ENCODE measurements around the gene CITED2. TPM values are rescaled to one million over a fixed set of nuclear protein-coding genes. Genes with fewer than 3 reads are reported as not detected.
A peak's percentile ranks its signal among the peaks of the same experiment; 100 is the strongest.
"Not testable (repeated sequence)": the region's sequence is repeated elsewhere in the genome, so short reads cannot be mapped to it uniquely, and the experiment has no call there.

CITED2 gene
- total RNA-seq, 4 donors from 2014 or later: 103 to 553 (median 336) TPM

DNA sequence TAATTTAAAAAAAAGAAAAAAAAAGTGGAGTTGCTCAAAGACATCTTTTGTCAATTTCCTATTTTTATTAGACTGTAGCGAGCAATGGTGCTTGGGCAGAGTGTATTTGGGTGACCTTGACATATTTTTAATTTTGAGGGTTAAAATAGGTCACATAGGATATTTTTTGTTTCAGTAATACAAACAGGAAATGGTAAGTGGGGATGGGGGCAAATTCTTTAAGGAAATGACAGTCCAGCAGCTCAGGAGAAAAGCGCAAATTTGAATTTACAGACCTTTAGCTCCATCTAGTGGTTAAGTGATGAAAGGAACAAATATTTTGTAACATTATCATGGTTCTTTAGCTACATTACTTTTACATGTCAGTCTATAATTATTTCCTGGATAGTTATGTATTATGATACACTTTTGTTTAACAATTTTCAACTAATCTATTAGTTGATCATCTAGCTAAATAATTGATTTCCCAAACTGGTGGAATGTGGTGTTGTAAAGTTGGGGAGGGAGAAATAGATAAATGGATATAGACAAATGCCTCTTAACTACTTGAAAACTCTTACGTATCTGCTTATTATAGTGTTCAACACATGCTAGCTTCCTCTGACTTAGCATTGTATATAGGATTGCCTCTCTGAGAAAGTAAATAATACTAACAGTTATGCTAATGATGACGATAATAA lies 10.0 kb downstream of the CITED2 start:
- TF ChIP-seq, protein P1, sequence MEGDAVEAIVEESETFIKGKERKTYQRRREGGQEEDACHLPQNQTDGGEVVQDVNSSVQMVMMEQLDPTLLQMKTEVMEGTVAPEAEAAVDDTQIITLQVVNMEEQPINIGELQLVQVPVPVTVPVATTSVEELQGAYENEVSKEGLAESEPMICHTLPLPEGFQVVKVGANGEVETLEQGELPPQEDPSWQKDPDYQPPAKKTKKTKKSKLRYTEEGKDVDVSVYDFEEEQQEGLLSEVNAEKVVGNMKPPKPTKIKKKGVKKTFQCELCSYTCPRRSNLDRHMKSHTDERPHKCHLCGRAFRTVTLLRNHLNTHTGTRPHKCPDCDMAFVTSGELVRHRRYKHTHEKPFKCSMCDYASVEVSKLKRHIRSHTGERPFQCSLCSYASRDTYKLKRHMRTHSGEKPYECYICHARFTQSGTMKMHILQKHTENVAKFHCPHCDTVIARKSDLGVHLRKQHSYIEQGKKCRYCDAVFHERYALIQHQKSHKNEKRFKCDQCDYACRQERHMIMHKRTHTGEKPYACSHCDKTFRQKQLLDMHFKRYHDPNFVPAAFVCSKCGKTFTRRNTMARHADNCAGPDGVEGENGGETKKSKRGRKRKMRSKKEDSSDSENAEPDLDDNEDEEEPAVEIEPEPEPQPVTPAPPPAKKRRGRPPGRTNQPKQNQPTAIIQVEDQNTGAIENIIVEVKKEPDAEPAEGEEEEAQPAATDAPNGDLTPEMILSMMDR (IDR thresholded peaks at IDR 0.05): peak; percentile 59 to 81 (median 74)
- TF ChIP-seq POLR2A (IDR thresholded peaks at IDR 0.05): no peak
- Histone ChIP-seq H3K27ac (no peak overlapping the region), H3K4me1 (peaks cover 0 to 17% (median 3%) of the 10 kb centered on the region in 3 donors), H3K27me3 (no peaks in the 10 kb centered on the region), H3K4me3 (no peak overlapping the region), H3K36me3 (no peaks in the 10 kb centered on the region), H3K9me3 (no peaks in the 10 kb centered on the region)
- 53 to 55% methylated on average over 4 of the region's 4 CpGs for whole genome bisulfite sequencing, 2 donors (ENCODE audit: low coverage in 1 of 2)
- ATAC-seq: peak; percentile 26

DNA sequence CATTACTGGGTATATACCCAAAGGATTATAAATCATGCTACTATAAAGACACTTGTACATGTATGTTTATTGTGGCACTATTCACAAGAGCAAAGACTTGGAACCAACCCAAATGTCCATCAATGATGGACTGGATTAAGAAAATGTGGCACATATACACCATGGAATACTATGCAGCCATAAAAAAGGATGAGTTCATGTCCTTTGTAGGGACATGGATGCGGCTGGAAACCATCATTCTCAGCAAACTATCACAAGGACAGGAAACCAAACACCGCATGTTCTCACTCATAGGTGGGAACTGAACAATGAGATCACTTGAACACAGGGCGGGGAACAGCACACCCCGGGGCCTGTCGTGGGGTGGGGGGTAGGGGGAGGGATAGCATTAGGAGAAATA lies 10.7 kb downstream of the CITED2 start:
- not testable (repeated sequence) for H3K36me3 ChIP-seq, H3K27ac ChIP-seq, H3K4me3 ChIP-seq, ATAC-seq, H3K27me3 ChIP-seq, H3K9me3 ChIP-seq
- 80 to 100% methylated on average over 1 of the region's 5 CpGs for WGBS, 2 donors (ENCODE audit: low coverage in 1 of 2)
- peaks cover 0 to 11% (median 0%) of the 10 kb centered on the region in 3 donors for H3K4me1 ChIP-seq

DNA sequence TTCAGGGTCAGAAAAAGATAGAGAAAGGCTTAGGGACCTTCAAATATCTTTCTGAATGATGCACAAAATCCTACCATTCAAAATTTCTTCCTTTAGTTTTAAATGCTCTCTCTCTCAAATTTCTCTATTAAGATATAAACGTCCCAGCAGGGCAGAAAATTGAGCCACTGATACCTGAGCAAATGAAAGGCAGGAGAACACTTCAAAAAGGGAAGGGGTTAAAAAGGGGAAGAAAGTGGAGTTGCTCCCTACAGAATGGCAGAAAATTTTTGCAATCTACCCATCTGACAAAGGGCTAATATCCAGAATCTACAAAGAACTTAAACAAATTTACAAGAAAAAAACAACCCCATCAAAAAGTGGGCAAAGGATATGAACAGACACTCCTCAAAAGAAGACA lies 11.3 kb downstream of the CITED2 start:
- not testable (repeated sequence) for H3K27ac ChIP-seq, H3K27me3 ChIP-seq, H3K36me3 ChIP-seq, ATAC-seq, H3K4me3 ChIP-seq, H3K9me3 ChIP-seq, H3K4me1 ChIP-seq
- WGBS, 2 donors (ENCODE audit: low coverage in 1 of 2): 57 to 100% methylated on average over 1 of the region's 1 CpG

DNA sequence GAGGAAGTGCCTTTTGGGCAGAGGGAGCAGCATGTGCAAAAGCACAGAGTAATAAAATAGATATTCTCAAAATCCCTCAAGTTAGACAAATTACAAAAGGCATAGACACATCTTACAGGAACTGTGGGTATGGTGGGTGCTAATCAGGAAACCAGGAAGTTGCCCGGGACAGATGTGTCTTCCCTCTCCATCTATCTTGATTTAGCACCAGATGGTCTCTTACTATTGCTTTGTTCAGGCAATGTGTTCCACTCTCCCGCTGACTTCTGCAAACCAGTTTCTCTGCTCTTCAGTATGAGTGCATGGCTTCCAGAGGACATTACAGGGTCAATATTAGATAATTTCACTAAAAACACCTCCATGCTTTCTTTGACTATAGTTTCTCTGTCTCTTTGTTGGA lies 13.2 kb downstream of the CITED2 start:
- no peaks in the 10 kb centered on the region for H3K27me3 ChIP-seq
- H3K27ac ChIP-seq: no peak overlapping the region
- no peak for ATAC-seq
- 54 to 67% methylated on average over 2 of the region's 2 CpGs for WGBS, 2 donors (ENCODE audit: low coverage in 1 of 2)
- H3K4me3 ChIP-seq: no peak overlapping the region
- no peaks in the 10 kb centered on the region for H3K4me1 ChIP-seq
- TF ChIP-seq EP300 (IDR thresholded peaks at IDR 0.05) (no peak), POLR2AphosphoS5 (IDR thresholded peaks at IDR 0.05) (no peak)
- no peaks in the 10 kb centered on the region for H3K36me3 ChIP-seq
- H3K9me3 ChIP-seq: no peaks in the 10 kb centered on the region

DNA sequence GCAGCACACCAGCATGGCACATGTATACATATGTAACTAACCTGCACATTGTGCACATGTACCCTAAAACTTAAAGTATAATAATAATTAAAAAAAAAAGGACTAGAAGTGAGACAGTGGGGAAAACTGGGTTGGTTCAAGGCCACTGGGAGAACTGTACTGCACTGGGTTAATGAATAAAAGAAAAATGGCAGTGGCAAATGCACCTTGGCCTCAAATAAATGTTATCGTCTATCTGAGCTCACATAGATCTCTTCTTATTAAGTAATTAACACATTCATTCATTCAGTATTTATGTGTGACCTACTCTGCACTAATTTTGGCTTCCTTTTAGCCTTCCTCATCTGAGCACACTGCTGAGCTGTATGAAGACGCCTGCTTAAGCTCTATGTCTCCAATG lies 17.5 kb downstream of the CITED2 start:
- H3K27ac ChIP-seq: no peak overlapping the region
- TF ChIP-seq, protein P1 (IDR thresholded peaks at IDR 0.05): no peak
- no peak for TF ChIP-seq EP300 (IDR thresholded peaks at IDR 0.05)
- no peak for TF ChIP-seq POLR2A (IDR thresholded peaks at IDR 0.05)
- TF ChIP-seq POLR2AphosphoS5 (IDR thresholded peaks at IDR 0.05): no peak
- H3K36me3 ChIP-seq: no peaks in the 10 kb centered on the region
- WGBS, 2 donors (ENCODE audit: low coverage in 1 of 2): 79 to 97% methylated on average over 2 of the region's 2 CpGs
- H3K9me3 ChIP-seq: no peaks in the 10 kb centered on the region
- no peaks in the 10 kb centered on the region for H3K27me3 ChIP-seq
- H3K4me3 ChIP-seq: no peak overlapping the region
- no peak for ATAC-seq
- H3K4me1 ChIP-seq: no peaks in the 10 kb centered on the region

DNA sequence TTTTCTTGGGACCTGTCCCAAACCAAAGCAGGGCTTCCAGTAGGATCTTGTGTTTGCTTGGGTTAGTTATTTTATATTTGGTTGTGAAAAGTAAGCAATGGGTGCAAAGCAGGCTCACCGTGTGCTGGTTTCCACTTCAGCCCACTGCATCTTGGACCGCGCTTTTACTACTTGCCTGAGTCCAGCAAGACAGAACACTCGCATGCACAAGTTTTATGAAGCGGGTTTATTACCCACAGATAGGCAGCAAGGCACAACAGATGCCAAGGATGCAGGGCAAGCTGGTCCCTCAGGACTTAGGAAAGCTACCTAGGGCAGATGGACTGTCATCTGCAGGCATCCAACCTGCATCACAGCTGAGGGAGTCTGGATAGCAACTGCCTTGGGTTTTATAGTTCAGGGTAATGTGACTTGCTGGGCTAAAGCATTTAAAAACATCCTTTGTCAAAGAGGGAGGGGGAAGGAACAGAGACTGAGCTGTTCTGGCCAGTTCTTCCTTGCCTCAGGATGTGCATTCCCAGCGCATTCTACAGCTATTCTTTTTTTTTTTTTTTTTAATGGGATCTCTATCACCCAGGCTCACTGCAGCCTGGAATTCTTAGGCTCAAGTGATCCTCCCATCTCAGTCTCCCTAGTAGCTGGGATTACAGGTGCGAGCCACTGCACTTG lies 18.5 kb downstream of the CITED2 start:
- H3K4me1 ChIP-seq: no peaks in the 10 kb centered on the region
- H3K4me3 ChIP-seq: no peak overlapping the region
- ATAC-seq: no peak
- H3K27ac ChIP-seq: no peak overlapping the region
- H3K36me3 ChIP-seq: no peaks in the 10 kb centered on the region
- no peaks in the 10 kb centered on the region for H3K9me3 ChIP-seq
- no peaks in the 10 kb centered on the region for H3K27me3 ChIP-seq
- WGBS, 2 donors (ENCODE audit: low coverage in 1 of 2): 93 to 100% methylated on average over 2 to 7 of the region's 7 CpGs
- TF ChIP-seq, protein P1 (IDR thresholded peaks at IDR 0.05): no peak
- TF ChIP-seq POLR2AphosphoS5 (IDR thresholded peaks at IDR 0.05) (no peak), POLR2A (IDR thresholded peaks at IDR 0.05) (no peak), EP300 (IDR thresholded peaks at IDR 0.05) (no peak)
